ENCODE results near the gene TMEM109.

TMEM109 gene

DNA sequence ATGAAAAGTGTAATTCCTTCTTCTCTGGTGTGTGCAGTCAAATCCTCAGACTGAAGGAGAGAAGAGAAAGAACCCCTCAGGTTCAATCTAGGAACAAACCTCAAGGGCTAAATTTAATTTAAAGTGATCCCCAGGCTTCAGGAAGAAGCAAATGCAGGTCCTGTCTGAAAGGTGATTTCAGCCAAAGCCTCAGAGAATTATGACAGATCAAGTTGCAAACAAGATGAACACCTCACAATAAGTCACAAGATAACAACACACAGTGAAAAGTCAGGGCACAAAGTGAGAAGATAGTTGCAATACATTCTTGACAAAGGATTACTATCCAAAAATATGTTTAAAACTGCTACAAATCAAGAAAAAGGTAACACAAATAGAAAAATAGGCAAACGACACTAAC lies 34.9 kb upstream of the TMEM109 start:
- no peak for DNase-seq (ENCODE audit: low read depth, low spot score)
- in situ Hi-C loops (cut with HindIII; ENCODE audit: low sequenced_read_pairs) = no loop called here
- TF ChIP-seq, protein P1, sequence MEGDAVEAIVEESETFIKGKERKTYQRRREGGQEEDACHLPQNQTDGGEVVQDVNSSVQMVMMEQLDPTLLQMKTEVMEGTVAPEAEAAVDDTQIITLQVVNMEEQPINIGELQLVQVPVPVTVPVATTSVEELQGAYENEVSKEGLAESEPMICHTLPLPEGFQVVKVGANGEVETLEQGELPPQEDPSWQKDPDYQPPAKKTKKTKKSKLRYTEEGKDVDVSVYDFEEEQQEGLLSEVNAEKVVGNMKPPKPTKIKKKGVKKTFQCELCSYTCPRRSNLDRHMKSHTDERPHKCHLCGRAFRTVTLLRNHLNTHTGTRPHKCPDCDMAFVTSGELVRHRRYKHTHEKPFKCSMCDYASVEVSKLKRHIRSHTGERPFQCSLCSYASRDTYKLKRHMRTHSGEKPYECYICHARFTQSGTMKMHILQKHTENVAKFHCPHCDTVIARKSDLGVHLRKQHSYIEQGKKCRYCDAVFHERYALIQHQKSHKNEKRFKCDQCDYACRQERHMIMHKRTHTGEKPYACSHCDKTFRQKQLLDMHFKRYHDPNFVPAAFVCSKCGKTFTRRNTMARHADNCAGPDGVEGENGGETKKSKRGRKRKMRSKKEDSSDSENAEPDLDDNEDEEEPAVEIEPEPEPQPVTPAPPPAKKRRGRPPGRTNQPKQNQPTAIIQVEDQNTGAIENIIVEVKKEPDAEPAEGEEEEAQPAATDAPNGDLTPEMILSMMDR (IDR thresholded peaks at IDR 0.05; ENCODE audit: low read depth, low read length) = no peak

DNA sequence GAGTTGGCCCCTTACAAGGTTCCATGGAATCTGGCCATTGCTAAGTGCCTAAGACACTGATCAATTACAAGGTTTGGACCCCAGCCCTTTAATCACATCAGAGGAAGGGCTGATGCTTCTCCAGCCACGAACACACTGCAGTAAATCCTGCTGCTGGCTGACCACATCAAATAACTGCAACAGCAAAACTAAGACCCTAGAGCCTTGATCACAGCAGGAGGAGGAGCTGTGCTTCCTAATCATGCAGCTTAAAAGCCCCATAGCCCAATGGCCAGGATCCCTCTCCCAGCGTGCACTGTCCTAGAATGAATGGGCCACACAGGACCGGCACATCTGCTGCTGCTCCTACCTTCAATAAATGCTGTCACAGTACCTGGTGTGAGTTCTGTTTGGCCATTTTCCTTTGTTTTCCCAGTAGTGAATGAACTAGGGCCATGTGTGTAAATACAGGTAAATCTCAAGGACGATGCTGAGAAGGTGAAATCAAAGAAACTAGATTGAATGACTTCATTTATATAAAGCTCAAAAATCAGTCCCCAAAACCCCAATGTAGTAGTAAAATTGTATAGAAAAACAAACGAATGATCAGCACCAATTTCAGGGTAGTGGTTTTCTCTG lies 33.9 kb upstream of the TMEM109 start:
- TF ChIP-seq, protein P1 (IDR thresholded peaks at IDR 0.05; ENCODE audit: low read depth, low read length) = no peak
- in situ Hi-C loops (cut with HindIII; ENCODE audit: low sequenced_read_pairs) = no loop called here
- DNase-seq (ENCODE audit: low read depth, low spot score) = peak; percentile 39
- no peak overlapping the region for H3K4me3 ChIP-seq (ENCODE audit: low read depth, low read length)

More for the DNA sequence above, 34.9 kb upstream of the TMEM109 start:
- no peak overlapping the region for H3K4me3 ChIP-seq (ENCODE audit: low read depth, low read length)

DNA sequence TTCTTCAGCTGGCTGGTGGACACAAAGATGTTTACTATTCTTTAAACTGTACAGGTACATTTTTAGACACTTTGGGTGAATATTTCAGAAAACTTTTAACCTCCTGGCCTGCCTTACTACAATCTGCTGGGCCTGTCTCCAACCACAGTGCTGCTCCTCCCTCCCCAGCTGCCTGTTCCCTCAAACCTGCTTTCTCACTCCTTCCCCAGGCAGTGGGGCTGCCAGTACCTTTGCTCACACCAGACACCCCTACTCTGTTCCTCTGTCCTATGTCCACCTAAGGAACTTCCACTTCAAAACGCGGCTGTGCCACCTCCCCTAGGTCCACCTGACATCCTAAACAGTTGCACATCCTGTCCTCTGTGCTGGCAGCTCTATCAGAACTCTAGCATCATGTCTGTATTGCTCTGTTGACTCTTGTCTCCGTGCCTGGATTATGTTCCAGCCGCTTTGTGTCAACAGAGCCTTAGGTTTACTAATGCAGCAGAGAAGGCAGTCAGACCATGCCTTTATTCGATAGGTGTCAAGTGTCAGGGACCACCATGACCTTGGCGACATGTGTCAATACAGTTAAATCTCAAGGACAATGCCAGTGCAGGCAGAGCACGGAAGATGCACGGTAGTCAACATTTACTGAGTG lies 33.2 kb upstream of the TMEM109 start:
- in situ Hi-C loops (cut with HindIII; ENCODE audit: low sequenced_read_pairs) = no loop called here
- H3K4me3 ChIP-seq (ENCODE audit: low read depth, low read length) = no peak overlapping the region
- TF ChIP-seq, protein P1 (IDR thresholded peaks at IDR 0.05; ENCODE audit: low read depth, low read length) = no peak
- no peak for DNase-seq (ENCODE audit: low read depth, low spot score)

DNA sequence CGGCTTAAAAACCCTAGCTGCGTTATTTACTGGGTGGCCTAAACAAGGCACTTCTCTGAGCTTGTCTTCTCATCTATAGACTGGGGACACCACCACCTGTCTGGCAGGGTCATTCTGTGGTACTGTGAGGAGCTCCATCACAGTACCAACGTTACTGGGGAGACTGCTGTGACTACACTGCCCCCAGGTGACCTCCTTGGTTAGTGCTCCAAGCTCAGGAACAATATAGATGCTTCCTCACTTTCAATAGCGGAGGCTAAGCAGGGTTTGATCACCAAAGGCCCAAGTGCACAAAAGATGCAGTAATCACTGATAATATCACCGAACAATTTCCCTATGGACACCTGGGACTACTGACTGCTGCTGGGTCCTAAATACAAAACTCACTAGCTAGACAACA lies 26.4 kb upstream of the TMEM109 start:
- TF ChIP-seq, protein P1 (IDR thresholded peaks at IDR 0.05; ENCODE audit: low read depth, low read length) = peak; percentile 80
- no peak overlapping the region for H3K4me3 ChIP-seq (ENCODE audit: low read depth, low read length)
- peak; percentile 65 for DNase-seq (ENCODE audit: low read depth, low spot score)
- in situ Hi-C loops (cut with HindIII; ENCODE audit: low sequenced_read_pairs) = no loop called here

DNA sequence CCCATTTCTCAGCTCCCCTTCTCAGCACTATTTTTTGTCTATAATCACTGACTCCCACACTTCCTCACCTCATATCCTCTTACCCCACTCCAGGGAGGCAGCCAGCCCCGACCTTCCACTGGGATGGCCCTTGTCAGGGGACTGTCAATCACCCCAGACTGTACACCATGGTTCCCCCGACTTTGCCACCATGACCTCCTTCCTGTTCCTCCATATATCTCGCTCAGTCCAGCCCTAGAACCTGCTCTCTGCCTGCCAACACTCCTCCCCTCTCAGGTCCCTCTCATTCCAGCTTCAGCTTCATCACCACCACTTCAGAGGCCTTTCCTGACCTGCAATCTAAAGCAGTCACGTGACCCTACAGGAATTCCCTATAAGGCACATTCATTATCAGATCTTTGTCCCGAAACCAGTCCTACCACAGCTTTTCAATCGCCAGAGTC lies 24.1 kb upstream of the TMEM109 start:
- in situ Hi-C loops (cut with HindIII; ENCODE audit: low sequenced_read_pairs) = no loop called here
- no peak for DNase-seq (ENCODE audit: low read depth, low spot score)
- TF ChIP-seq, protein P1 (IDR thresholded peaks at IDR 0.05; ENCODE audit: low read depth, low read length) = no peak
- no peak overlapping the region for H3K4me3 ChIP-seq (ENCODE audit: low read depth, low read length)

DNA sequence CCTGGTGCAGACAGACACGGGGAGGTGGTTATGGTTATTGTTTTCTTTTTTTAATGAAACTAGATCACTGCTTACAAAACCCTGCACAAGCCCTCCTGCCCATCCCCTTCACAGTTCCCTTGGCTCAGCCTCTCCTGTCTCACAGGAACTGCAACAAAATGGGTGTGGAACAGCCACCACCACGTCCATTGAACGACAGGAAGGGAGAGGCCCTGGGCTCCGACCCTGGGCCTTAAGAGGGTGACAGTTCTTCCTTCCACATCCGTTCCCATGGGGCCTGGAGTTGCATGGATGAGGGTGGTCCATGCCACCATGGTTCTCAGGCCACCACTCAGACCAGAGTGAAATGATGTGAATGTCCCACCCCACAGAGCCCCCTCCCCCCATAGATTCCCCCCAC lies 23.3 kb upstream of the TMEM109 start:
- TF ChIP-seq, protein P1 (IDR thresholded peaks at IDR 0.05; ENCODE audit: low read depth, low read length) = no peak
- in situ Hi-C loops (cut with HindIII; ENCODE audit: low sequenced_read_pairs) = no loop called here
- DNase-seq (ENCODE audit: low read depth, low spot score) = no peak
- no peak overlapping the region for H3K4me3 ChIP-seq (ENCODE audit: low read depth, low read length)

Data from astrocyte of the spinal cord (primary cell).